Urothelium cell line (cell line): ENCODE results near the gene CFAP91.
A peak's percentile ranks its signal among the peaks of the same experiment; 100 is the strongest.

Experiments used
- DNase-seq: peaks from one replicate; pipeline ENCODE4 v3.0.0; 2011; ENCODE audit warnings: low spot score, mixed read lengths
- FAIRE-seq: peaks from 2 replicates; lab custom pipeline; 2011; peaks lifted over from hg19 to GRCh38; lab: Jason Lieb, UNC

The CFAP91 gene

GRCh38 chr3:119733812-119734211 is 31.0 kb downstream of the CFAP91 start:
- FAIRE-seq = no peak
- DNase-seq = no peak

GRCh38 chr3:119738741-119739140 is 35.9 kb downstream of the CFAP91 start:
- DNase-seq (no peak), FAIRE-seq (no peak)

GRCh38 chr3:119741657-119742590 is 39.1 kb downstream of the CFAP91 start:
- FAIRE-seq (peak; percentile 30), DNase-seq (no peak)

GRCh38 chr3:119743921-119744320 is 41.1 kb downstream of the CFAP91 start:
- DNase-seq = no peak
- FAIRE-seq = no peak

- FAIRE-seq (no peak), DNase-seq (no peak)
Measured at GRCh38 chr3:119745942-119746341, 43.1 kb downstream of the CFAP91 start.

GRCh38 chr3:119746423-119746822 is 43.6 kb downstream of the CFAP91 start:
- DNase-seq (no peak), FAIRE-seq (no peak)

- no peak for DNase-seq
- FAIRE-seq = no peak
Measured at GRCh38 chr3:119747357-119747756, 44.5 kb downstream of the CFAP91 start.

GRCh38 chr3:119748991-119749390 is 46.2 kb downstream of the CFAP91 start:
- FAIRE-seq (no peak), DNase-seq (no peak)

GRCh38 chr3:119751423-119751822 is 48.6 kb downstream of the CFAP91 start:
- peak; percentile 61 for FAIRE-seq
- no peak for DNase-seq
